Upper lobe of left lung (tissue), 4 donors: ENCODE data around the gene SETD4.

ENCODE experiments used
- CTCF ChIP-seq, 6 experiments: fragments of 450-650 bp in 4 of 6; fragments of 200-600 bp in 2 of 6; sonication (generic) in 2 of 6; IDR thresholded peaks; one replicate each; pipeline ENCODE4 v1.5.1; 2016 to 2019; ENCODE audit warnings: antibody characterized with exemption in 6 of 6
- EP300 ChIP-seq, 4 donors: sonication (generic); formaldehyde crosslinking; IDR thresholded peaks; one replicate each; pipeline ENCODE4 v1.5.1; 2017; ENCODE audit warnings: antibody characterized with exemption in 4 of 4, control low read depth in 2 of 4
- POLR2AphosphoS5 ChIP-seq, 2 donors: sonication (generic); formaldehyde crosslinking; IDR thresholded peaks; one replicate each; pipeline ENCODE4 v1.5.1; 2017; ENCODE audit warnings: antibody characterized with exemption in 2 of 2

GRCh38 chr21:36047139-36047538 lies 13.2 kb downstream of the SETD4 start:
- TF ChIP-seq POLR2AphosphoS5 (IDR thresholded peaks at IDR 0.05) (no peak), CTCF (IDR thresholded peaks at IDR 0.05) (no peak), EP300 (IDR thresholded peaks at IDR 0.05) (no peak)
